Mucosa of stomach (tissue), 1 donor: Measurements from ENCODE around the gene ADCYAP1R1.
"Not testable (repeated sequence)": the region's sequence is repeated elsewhere in the genome, so short reads cannot be mapped to it uniquely, and the experiment has no call there.

Experiments used
- H3K27me3 ChIP-seq: one replicate; pipeline ENCODE4 v1.7.0; 2013; ENCODE audit warnings: mild to moderate bottlenecking, low read length; ENCODE audit not compliant: control insufficient read depth, insufficient read depth
- H3K36me3 ChIP-seq: one replicate; pipeline ENCODE4 v1.7.0; 2013; ENCODE audit warnings: low read length; ENCODE audit not compliant: control insufficient read depth, insufficient read depth
- H3K4me1 ChIP-seq: one replicate; pipeline ENCODE4 v1.7.0; 2013; ENCODE audit warnings: mild to moderate bottlenecking, low read length; ENCODE audit not compliant: control insufficient read depth, insufficient read depth
- H3K4me3 ChIP-seq: one replicate; pipeline ENCODE4 v1.7.0; 2013; ENCODE audit warnings: low read length
- H3K9ac ChIP-seq: one replicate; pipeline ENCODE4 v1.7.0; 2013; ENCODE audit warnings: mild to moderate bottlenecking, low read length, moderate library complexity
- H3K9me3 ChIP-seq: one replicate; pipeline ENCODE4 v1.7.0; 2013; ENCODE audit warnings: mild to moderate bottlenecking, low read length, moderate library complexity; ENCODE audit not compliant: control insufficient read depth
- donor health status: Pancreatic carcinoma.

Gene ADCYAP1R1

DNA sequence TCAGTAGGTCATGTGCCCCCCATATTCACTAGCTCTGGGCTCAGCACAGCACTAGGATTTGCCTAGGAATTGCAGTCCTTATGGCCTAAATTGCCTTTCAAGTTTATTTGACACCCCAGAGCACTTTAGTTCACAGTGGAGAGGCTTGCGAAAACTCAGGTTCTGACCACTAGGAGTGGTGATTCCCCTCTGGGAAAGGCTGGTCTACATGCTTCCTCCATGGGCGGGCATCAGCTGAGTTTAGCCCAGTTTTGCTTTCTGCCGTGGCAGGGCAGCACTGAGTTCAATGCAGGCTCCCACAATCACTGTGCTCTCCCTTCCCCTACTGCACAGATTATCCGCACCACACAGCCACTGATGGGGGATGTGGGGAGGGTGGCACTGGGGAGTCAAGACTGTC, 94.4 kb downstream of the ADCYAP1R1 start:
- Histone ChIP-seq H3K4me1 (no peaks in the 10 kb centered on the region), H3K27me3 (no peaks in the 10 kb centered on the region), H3K36me3 (no peaks in the 10 kb centered on the region), H3K9me3 (no peaks in the 10 kb centered on the region), H3K4me3 (no peak overlapping the region), H3K9ac (no peak overlapping the region)

DNA sequence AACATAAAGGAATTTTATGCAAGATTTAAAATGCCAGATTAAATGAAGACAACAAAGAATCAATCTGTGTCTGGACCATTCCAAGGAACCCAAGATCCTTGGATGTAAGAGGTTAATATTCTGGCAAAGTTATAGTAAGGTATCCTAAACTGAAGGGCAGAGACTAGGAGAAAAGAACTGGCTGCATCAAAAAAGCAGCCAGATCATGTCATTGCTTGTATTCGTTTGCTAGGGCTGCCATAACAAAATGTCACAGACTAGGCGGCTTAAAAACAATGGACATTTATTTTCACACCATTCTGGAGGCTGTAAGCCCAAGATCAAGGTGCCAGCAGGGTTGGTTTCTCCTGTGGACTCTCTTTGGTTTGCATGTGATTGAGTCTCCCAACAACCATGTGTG, 99.7 kb downstream of the ADCYAP1R1 start:
- no peaks in the 10 kb centered on the region for H3K4me1 ChIP-seq

DNA sequence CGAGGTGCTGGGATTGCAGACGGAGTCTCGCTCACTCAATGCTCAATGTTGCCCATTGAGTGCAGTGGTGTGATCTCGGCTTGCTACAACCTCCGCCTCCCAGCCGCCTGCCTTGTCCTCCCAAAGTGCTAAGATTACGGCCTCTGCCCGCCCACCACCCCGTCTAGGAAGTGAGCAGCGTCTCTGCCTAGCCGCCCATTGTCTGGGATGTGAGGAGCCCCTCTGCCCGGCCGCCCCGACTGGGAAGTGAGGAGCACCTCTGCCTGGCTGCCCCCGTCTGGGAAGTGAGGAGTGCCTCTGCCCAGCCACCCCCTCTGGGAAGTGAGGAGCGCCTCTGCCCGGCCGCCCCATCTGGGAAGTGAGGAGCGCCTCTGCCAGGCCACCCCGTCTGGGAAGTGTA, 101.2 kb downstream of the ADCYAP1R1 start:
- not testable (repeated sequence) for H3K4me1 ChIP-seq, H3K27me3 ChIP-seq, H3K36me3 ChIP-seq, H3K9ac ChIP-seq, H3K9me3 ChIP-seq, H3K4me3 ChIP-seq

More for the DNA sequence above, 99.7 kb downstream of the ADCYAP1R1 start:
- H3K27me3 ChIP-seq = no peaks in the 10 kb centered on the region
- no peak overlapping the region for H3K4me3 ChIP-seq
- no peak overlapping the region for H3K9ac ChIP-seq
- H3K9me3 ChIP-seq = no peaks in the 10 kb centered on the region
- no peaks in the 10 kb centered on the region for H3K36me3 ChIP-seq

DNA sequence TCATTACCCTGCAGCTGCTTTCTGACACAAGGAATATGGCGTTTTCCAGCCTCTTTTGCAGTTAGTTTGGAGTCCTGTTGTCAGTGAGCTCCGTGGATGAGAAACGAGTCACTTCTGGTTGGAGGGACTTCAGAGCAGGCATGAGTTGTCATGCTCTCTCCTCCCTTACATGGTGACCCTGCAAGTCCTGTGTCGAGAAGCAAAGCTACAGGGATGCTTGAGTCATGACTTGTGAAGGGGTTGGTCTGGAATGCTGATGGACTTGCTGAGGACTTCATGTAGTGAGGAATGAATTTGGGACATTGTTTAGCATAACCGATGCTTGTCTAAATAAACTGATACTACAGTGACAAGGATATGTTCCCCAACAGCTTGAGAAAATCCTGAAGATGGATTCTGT, 108.8 kb downstream of the ADCYAP1R1 start:
- Histone ChIP-seq H3K9ac (no peak overlapping the region), H3K36me3 (no peaks in the 10 kb centered on the region), H3K27me3 (no peaks in the 10 kb centered on the region), H3K4me3 (no peak overlapping the region), H3K4me1 (no peaks in the 10 kb centered on the region), H3K9me3 (no peaks in the 10 kb centered on the region)
